ENCODE measurements around the gene ADGRL3. TPM values are rescaled to one million over a fixed set of nuclear protein-coding genes. Genes with fewer than 3 reads are reported as not detected.
A peak's percentile ranks its signal among the peaks of the same experiment; 100 is the strongest.

Gene ADGRL3
- total RNA-seq, 1 donor from 2014 or later = 44.8 TPM

- Mint-ChIP-seq H3K36me3 (ENCODE audit: low read depth, unreplicated experiment) (no peaks in the 10 kb centered on the region), H3K27me3 (ENCODE audit: unreplicated experiment) (no peaks in the 10 kb centered on the region)
- TF ChIP-seq CTCF (IDR thresholded peaks at IDR 0.05; ENCODE audit: unreplicated experiment) = no peak
Measured at GRCh38 chr4:61431131-61431530, 231.0 kb downstream of the ADGRL3 start.

GRCh38 chr4:61437923-61438322 is 237.8 kb downstream of the ADGRL3 start:
- Mint-ChIP-seq H3K27me3 (ENCODE audit: unreplicated experiment) (peaks cover 2% of the 10 kb centered on the region), H3K4me3 (ENCODE audit: unreplicated experiment) (no peak overlapping the region), H3K27ac (ENCODE audit: unreplicated experiment) (peak overlapping the region; percentile 42), H3K36me3 (ENCODE audit: low read depth, unreplicated experiment) (no peaks in the 10 kb centered on the region), H3K9me3 (ENCODE audit: unreplicated experiment) (no peaks in the 10 kb centered on the region), H3K4me1 (ENCODE audit: unreplicated experiment) (no peaks in the 10 kb centered on the region)
- DNase-seq (ENCODE audit: low spot score) = no peak
- TF ChIP-seq CTCF (IDR thresholded peaks at IDR 0.05; ENCODE audit: unreplicated experiment) = no peak

More at GRCh38 chr4:61431131-61431530, 231.0 kb downstream of the ADGRL3 start:
- Mint-ChIP-seq H3K4me1 (ENCODE audit: unreplicated experiment) (no peaks in the 10 kb centered on the region), H3K9me3 (ENCODE audit: unreplicated experiment) (no peaks in the 10 kb centered on the region), H3K27ac (ENCODE audit: unreplicated experiment) (no peak overlapping the region), H3K4me3 (ENCODE audit: unreplicated experiment) (no peak overlapping the region)
- DNase-seq (ENCODE audit: low spot score) = no peak

GRCh38 chr4:61440321-61440720 is 240.2 kb downstream of the ADGRL3 start:
- DNase-seq (ENCODE audit: low spot score) = no peak
- Mint-ChIP-seq H3K36me3 (ENCODE audit: low read depth, unreplicated experiment) (no peaks in the 10 kb centered on the region), H3K4me1 (ENCODE audit: unreplicated experiment) (no peaks in the 10 kb centered on the region), H3K27me3 (ENCODE audit: unreplicated experiment) (peaks cover 2% of the 10 kb centered on the region), H3K9me3 (ENCODE audit: unreplicated experiment) (no peaks in the 10 kb centered on the region), H3K4me3 (ENCODE audit: unreplicated experiment) (no peak overlapping the region), H3K27ac (ENCODE audit: unreplicated experiment) (no peak overlapping the region)
- no peak for TF ChIP-seq CTCF (IDR thresholded peaks at IDR 0.05; ENCODE audit: unreplicated experiment)

- no peak for DNase-seq (ENCODE audit: low spot score)
- Mint-ChIP-seq H3K9me3 (ENCODE audit: unreplicated experiment) (no peaks in the 10 kb centered on the region), H3K27ac (ENCODE audit: unreplicated experiment) (no peak overlapping the region), H3K4me1 (ENCODE audit: unreplicated experiment) (no peaks in the 10 kb centered on the region), H3K4me3 (ENCODE audit: unreplicated experiment) (no peak overlapping the region), H3K27me3 (ENCODE audit: unreplicated experiment) (no peaks in the 10 kb centered on the region), H3K36me3 (ENCODE audit: low read depth, unreplicated experiment) (no peaks in the 10 kb centered on the region)
- no peak for TF ChIP-seq CTCF (IDR thresholded peaks at IDR 0.05; ENCODE audit: unreplicated experiment)
Measured at GRCh38 chr4:61442936-61443335, 242.8 kb downstream of the ADGRL3 start.

GRCh38 chr4:61443813-61444510 is 243.8 kb downstream of the ADGRL3 start:
- Mint-ChIP-seq H3K4me3 (ENCODE audit: unreplicated experiment) (no peak overlapping the region), H3K9me3 (ENCODE audit: unreplicated experiment) (no peaks in the 10 kb centered on the region), H3K27ac (ENCODE audit: unreplicated experiment) (no peak overlapping the region), H3K27me3 (ENCODE audit: unreplicated experiment) (no peaks in the 10 kb centered on the region), H3K36me3 (ENCODE audit: low read depth, unreplicated experiment) (no peaks in the 10 kb centered on the region), H3K4me1 (ENCODE audit: unreplicated experiment) (no peaks in the 10 kb centered on the region)
- DNase-seq (ENCODE audit: low spot score) = no peak
- TF ChIP-seq CTCF (IDR thresholded peaks at IDR 0.05; ENCODE audit: unreplicated experiment) = no peak

Measured in endothelial cell (in vitro differentiated cells).